Right renal pelvis (tissue), 4 donors: Measurements from ENCODE around the gene PLAAT4. TPM values are rescaled to one million over a fixed set of nuclear protein-coding genes. Genes with fewer than 3 reads are reported as not detected.

ENCODE experiments used
- polyA plus RNA-seq, 4 donors: library from polyadenylated mRNA; unstranded; fragments of 120-200 nt; gene quantifications; one replicate each; pipeline ENCODE4 v1.2.1, GENCODE V29; 2013; ENCODE audit not compliant: insufficient read length in 4 of 4

The PLAAT4 gene
- polyA plus RNA-seq, 4 donors, result 10.0 to 11.9 (median 11.0) TPM

Other genes with a start within 250 kb of the PLAAT4 start
- gene SLC22A9, start 167.0 kb upstream of the PLAAT4 start, polyA plus RNA-seq, result under 1 TPM in 2 of 4 donors, not detected in 2; 0.05 to 0.13 TPM
- under 1 TPM; 0.53 to 0.86 (median 0.68) TPM for gene PLAAT5, start 45.6 kb upstream of the PLAAT4 start, polyA plus RNA-seq
- under 1 TPM; 0.12 to 0.14 (median 0.14) TPM for gene LGALS12, start 30.7 kb upstream of the PLAAT4 start, polyA plus RNA-seq
- under 1 TPM in 2 of 4 donors, not detected in 2; 0.27 to 0.44 TPM for gene PLAAT2, start 26.6 kb downstream of the PLAAT4 start, polyA plus RNA-seq
- gene PLAAT3, start 77.6 kb downstream of the PLAAT4 start, polyA plus RNA-seq, result 10 to 100 TPM; 11.4 to 21.1 (median 16.6) TPM
- gene ATL3, start 134.6 kb downstream of the PLAAT4 start, polyA plus RNA-seq, result 10 to 100 TPM; 16.0 to 21.0 (median 19.2) TPM
- 100 to 1,000 TPM; 172 to 196 (median 184) TPM for gene RTN3, start 144.7 kb downstream of the PLAAT4 start, polyA plus RNA-seq
- gene ZFTA, start 232.0 kb downstream of the PLAAT4 start, polyA plus RNA-seq, result 10 to 100 TPM; 48.6 to 51.1 (median 49.1) TPM